DND-41 (cell line): ENCODE measurements around the gene OR13J1.

Source experiments
- ATAC-seq: fragments of 200-7000 bp; cut with Tn5 transposase; 3 replicates; pipeline ENCODE4 v1.9.1; 2021; ENCODE audit warnings: low read depth; ENCODE audit not compliant: insufficient read depth
- DNase-seq: peaks from one replicate; pipeline ENCODE4 v3.0.0-alpha.2; 2020
- H2AFZ ChIP-seq: 2 replicates; pipeline ENCODE4 v1.6.0; 2012; ENCODE audit warnings: low read depth, low read length
- H3K27ac ChIP-seq: 2 replicates; pipeline ENCODE4 v1.5.1; 2012; ENCODE audit warnings: low read length, inconsistent platforms
- H3K27me3 ChIP-seq: fragments of 200-600 bp; sonication (generic); 2 replicates; pipeline ENCODE4 v1.6.0; 2012; ENCODE audit warnings: low read length, mild to moderate bottlenecking, inconsistent platforms; ENCODE audit not compliant: insufficient read depth, poor library complexity
- H3K36me3 ChIP-seq: 2 replicates; pipeline ENCODE4 v1.5.1; 2012; ENCODE audit warnings: low read length, inconsistent platforms; ENCODE audit not compliant: insufficient read depth
- H3K4me1 ChIP-seq: 2 replicates; pipeline ENCODE4 v1.5.1; 2012; ENCODE audit warnings: mild to moderate bottlenecking, low read length; ENCODE audit not compliant: insufficient read depth
- H3K4me2 ChIP-seq: 2 replicates; pipeline ENCODE4 v1.6.0; 2012; ENCODE audit warnings: mild to moderate bottlenecking, moderate library complexity, low read length, inconsistent platforms; ENCODE audit not compliant: insufficient read depth
- H3K4me3 ChIP-seq, 2 experiments: fragments of 200-600 bp in 1 of 2; shearing (Covaris generic) in 1 of 2; 2 replicates each; pipeline ENCODE4 v1.5.1; 2012 to 2016; ENCODE audit warnings: inconsistent platforms in 2 of 2, low read length in 2 of 2, mild to moderate bottlenecking in 2 of 2, low read depth in 1 of 2, moderate library complexity in 1 of 2
- H3K79me2 ChIP-seq: 2 replicates; pipeline ENCODE4 v1.6.0; 2012; ENCODE audit warnings: low read length, inconsistent platforms; ENCODE audit not compliant: insufficient read depth
- H3K9ac ChIP-seq: 2 replicates; pipeline ENCODE4 v1.6.0; 2012; ENCODE audit warnings: low read depth, mild to moderate bottlenecking, inconsistent platforms, low read length, moderate library complexity
- H3K9me3 ChIP-seq: 2 replicates; pipeline ENCODE4 v1.5.1; 2012; ENCODE audit warnings: low read length, moderate library complexity, mild to moderate bottlenecking, inconsistent platforms; ENCODE audit not compliant: insufficient read depth, severe bottlenecking
- H4K20me1 ChIP-seq: 2 replicates; pipeline ENCODE4 v1.6.0; 2012; ENCODE audit warnings: low read length; ENCODE audit not compliant: insufficient read depth
- CTCF ChIP-seq: IDR thresholded peaks from 2 replicates; pipeline ENCODE4 v1.5.1; 2012; ENCODE audit warnings: borderline replicate concordance, low read length, moderate library complexity, mild to moderate bottlenecking; ENCODE audit not compliant: poor library complexity, severe bottlenecking; ENCODE audit errors: extremely low read depth
- EZH2 ChIP-seq: IDR thresholded peaks from 3 replicates; pipeline ENCODE4 v1.6.1; 2012; ENCODE audit warnings: borderline replicate concordance, low read depth, mild to moderate bottlenecking, moderate library complexity, low read length, inconsistent platforms; ENCODE audit not compliant: severe bottlenecking

The OR13J1 gene

GRCh38 chr9:35905051-35905781 lies 35.0 kb upstream of the OR13J1 start:
- Histone ChIP-seq H3K36me3 (no peaks in the 10 kb centered on the region), H3K4me3 (no peak overlapping the region), H3K79me2 (no peaks in the 10 kb centered on the region), H2AFZ (no peak overlapping the region), H3K9me3 (no peaks in the 10 kb centered on the region), H3K4me2 (no peak overlapping the region), H4K20me1 (no peaks in the 10 kb centered on the region), H3K9ac (no peak overlapping the region), H3K4me1 (peaks cover 6% of the 10 kb centered on the region), H3K27me3 (no peaks in the 10 kb centered on the region), H3K27ac (no peak overlapping the region)
- TF ChIP-seq EZH2: no peak
- no peak for TF ChIP-seq CTCF
- ATAC-seq (no peak), DNase-seq (no peak)

- no peak overlapping the region for H2AFZ ChIP-seq
- no peaks in the 10 kb centered on the region for H3K4me1 ChIP-seq
- no peaks in the 10 kb centered on the region for H3K9me3 ChIP-seq
- H3K9ac ChIP-seq: no peak overlapping the region
- TF ChIP-seq EZH2 (no peak), CTCF (no peak)
- H3K4me3 ChIP-seq: no peak overlapping the region
- H3K79me2 ChIP-seq: no peaks in the 10 kb centered on the region
- DNase-seq: no peak
- H3K27ac ChIP-seq: no peak overlapping the region
- H3K27me3 ChIP-seq: no peaks in the 10 kb centered on the region
- no peaks in the 10 kb centered on the region for H4K20me1 ChIP-seq
- ATAC-seq: no peak
- H3K36me3 ChIP-seq: no peaks in the 10 kb centered on the region
- H3K4me2 ChIP-seq: no peak overlapping the region
Measured at GRCh38 chr9:35904338-35904737, 34.1 kb upstream of the OR13J1 start.

GRCh38 chr9:35903049-35903448 lies 32.8 kb upstream of the OR13J1 start:
- no peak for TF ChIP-seq EZH2
- peak; percentile 75 for TF ChIP-seq CTCF
- peak; percentile 50 for DNase-seq
- Histone ChIP-seq H4K20me1 (no peaks in the 10 kb centered on the region), H3K79me2 (no peaks in the 10 kb centered on the region), H3K36me3 (no peaks in the 10 kb centered on the region), H2AFZ (no peak overlapping the region), H3K27ac (no peak overlapping the region), H3K4me3 (no peak overlapping the region), H3K9me3 (no peaks in the 10 kb centered on the region), H3K9ac (no peak overlapping the region), H3K4me1 (no peaks in the 10 kb centered on the region), H3K4me2 (no peak overlapping the region), H3K27me3 (peaks cover 7% of the 10 kb centered on the region)
- ATAC-seq: peak; percentile 78
